ENCODE data around the gene LRIT2.

DNA sequence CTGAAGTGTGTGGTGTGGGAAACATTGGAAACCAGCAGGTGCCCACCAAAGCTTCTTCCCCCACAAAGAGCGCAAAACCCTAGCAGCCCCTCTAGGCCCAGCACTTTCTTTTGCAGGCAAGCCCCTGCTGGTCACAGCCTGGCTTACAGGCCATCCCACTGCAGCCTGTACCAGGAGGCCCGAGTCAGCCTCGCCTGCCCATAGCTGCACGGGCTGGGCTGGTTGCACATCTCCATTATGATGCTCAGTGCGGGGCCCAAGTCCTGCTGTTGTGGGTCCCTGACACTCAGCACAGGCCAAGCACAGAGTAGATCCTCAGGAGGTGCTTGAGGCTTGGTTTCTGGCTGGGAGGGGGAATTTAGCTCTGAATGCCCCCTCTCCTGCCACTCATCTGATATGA is 23.0 kb downstream of the LRIT2 start:
- TF ChIP-seq, protein P1, sequence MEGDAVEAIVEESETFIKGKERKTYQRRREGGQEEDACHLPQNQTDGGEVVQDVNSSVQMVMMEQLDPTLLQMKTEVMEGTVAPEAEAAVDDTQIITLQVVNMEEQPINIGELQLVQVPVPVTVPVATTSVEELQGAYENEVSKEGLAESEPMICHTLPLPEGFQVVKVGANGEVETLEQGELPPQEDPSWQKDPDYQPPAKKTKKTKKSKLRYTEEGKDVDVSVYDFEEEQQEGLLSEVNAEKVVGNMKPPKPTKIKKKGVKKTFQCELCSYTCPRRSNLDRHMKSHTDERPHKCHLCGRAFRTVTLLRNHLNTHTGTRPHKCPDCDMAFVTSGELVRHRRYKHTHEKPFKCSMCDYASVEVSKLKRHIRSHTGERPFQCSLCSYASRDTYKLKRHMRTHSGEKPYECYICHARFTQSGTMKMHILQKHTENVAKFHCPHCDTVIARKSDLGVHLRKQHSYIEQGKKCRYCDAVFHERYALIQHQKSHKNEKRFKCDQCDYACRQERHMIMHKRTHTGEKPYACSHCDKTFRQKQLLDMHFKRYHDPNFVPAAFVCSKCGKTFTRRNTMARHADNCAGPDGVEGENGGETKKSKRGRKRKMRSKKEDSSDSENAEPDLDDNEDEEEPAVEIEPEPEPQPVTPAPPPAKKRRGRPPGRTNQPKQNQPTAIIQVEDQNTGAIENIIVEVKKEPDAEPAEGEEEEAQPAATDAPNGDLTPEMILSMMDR (IDR thresholded peaks at IDR 0.05) = no peak
- TF ChIP-seq ZFX (IDR thresholded peaks at IDR 0.05; ENCODE audit: borderline replicate concordance) = no peak
